HEK293 (cell line): ENCODE measurements around the gene PARG.

Experiments
- CTCF ChIP-seq: fragments of 450-650 bp; formaldehyde crosslinking; IDR thresholded peaks from 2 replicates; pipeline ENCODE4 v1.5.1; 2016; ENCODE audit warnings: missing biosample characterization, missing genetic modification characterization
- GLIS1 ChIP-seq: fragments of 450-650 bp; formaldehyde crosslinking; IDR thresholded peaks from 2 replicates; pipeline ENCODE4 v1.5.1; 2016; ENCODE audit warnings: missing biosample characterization, missing genetic modification characterization
- HOXA7 ChIP-seq: sonication (generic); formaldehyde crosslinking; IDR thresholded peaks from 2 replicates; pipeline ENCODE4 v1.8.1; 2022; ENCODE audit warnings: missing genetic modification reagents, borderline replicate concordance
- ZNF140 ChIP-seq: fragments of 450-650 bp; formaldehyde crosslinking; IDR thresholded peaks from 2 replicates; pipeline ENCODE4 v1.5.1; 2016; ENCODE audit warnings: missing biosample characterization, missing genetic modification characterization
- ZNF280D ChIP-seq: fragments of 450-650 bp; formaldehyde crosslinking; IDR thresholded peaks from 2 replicates; pipeline ENCODE4 v1.5.1; 2016; ENCODE audit warnings: missing biosample characterization, missing genetic modification characterization
- TF ChIP-seq, protein P1 (sequence below): fragments of 450-650 bp; formaldehyde crosslinking; IDR thresholded peaks from 2 replicates; pipeline ENCODE4 v1.5.1; 2016; ENCODE audit warnings: missing biosample characterization, missing genetic modification characterization, low read depth

GRCh38 chr10:49781247-49781646, 160.6 kb downstream of the PARG start:
- TF ChIP-seq CTCF: no peak
- TF ChIP-seq, protein P1, sequence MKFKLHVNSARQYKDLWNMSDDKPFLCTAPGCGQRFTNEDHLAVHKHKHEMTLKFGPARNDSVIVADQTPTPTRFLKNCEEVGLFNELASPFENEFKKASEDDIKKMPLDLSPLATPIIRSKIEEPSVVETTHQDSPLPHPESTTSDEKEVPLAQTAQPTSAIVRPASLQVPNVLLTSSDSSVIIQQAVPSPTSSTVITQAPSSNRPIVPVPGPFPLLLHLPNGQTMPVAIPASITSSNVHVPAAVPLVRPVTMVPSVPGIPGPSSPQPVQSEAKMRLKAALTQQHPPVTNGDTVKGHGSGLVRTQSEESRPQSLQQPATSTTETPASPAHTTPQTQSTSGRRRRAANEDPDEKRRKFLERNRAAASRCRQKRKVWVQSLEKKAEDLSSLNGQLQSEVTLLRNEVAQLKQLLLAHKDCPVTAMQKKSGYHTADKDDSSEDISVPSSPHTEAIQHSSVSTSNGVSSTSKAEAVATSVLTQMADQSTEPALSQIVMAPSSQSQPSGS (tag by site-specific recombination): no peak
- no peak for TF ChIP-seq ZNF140 (tag by site-specific recombination)
- no peak for TF ChIP-seq HOXA7
- no peak for TF ChIP-seq ZNF280D (tag by site-specific recombination)
- 0 out of 2 replicates have a peak, but pooled peaks have one; percentile 13 for TF ChIP-seq GLIS1 (tag by site-specific recombination)
